Erythroblast (primary cell): Measurements from ENCODE around the gene RBM17.

Experiments used
- GATA1 ChIP-seq: IDR thresholded peaks from 2 replicates; pipeline ENCODE4 v1.6.1; 2011; ENCODE audit warnings: low read depth, mild to moderate bottlenecking, control low read depth, low read length, moderate library complexity
- POLR2A ChIP-seq: IDR thresholded peaks from 2 replicates; pipeline ENCODE4 v1.6.1; 2011; ENCODE audit warnings: mild to moderate bottlenecking, low read length

- no peak for TF ChIP-seq POLR2A
- TF ChIP-seq GATA1, result no peak
These were observed 34.0 kb upstream of the RBM17 start for GRCh38 chr10:6054884-6055283.
